DMS53 treated with DMSO at 0.1 percent for 48 hours (cell line): Measurements from ENCODE around the gene HLCS.

ENCODE experiments used
- DNase-seq: peaks from one replicate; lab custom pipeline; 2025; ENCODE audit not compliant: unreplicated experiment; lab: John Stamatoyannopoulos, UW

HLCS gene

GRCh38 chr21:36728371-36729111 is 237.9 kb downstream of the HLCS start:
- DNase-seq = no peak

- DNase-seq = no peak
These were observed 238.6 kb downstream of the HLCS start for GRCh38 chr21:36727866-36728265.

- DNase-seq = no peak
These were observed 240.6 kb downstream of the HLCS start for GRCh38 chr21:36725793-36726386.

GRCh38 chr21:36724660-36725059 is 241.8 kb downstream of the HLCS start:
- no peak for DNase-seq

- DNase-seq = no peak
These were observed 243.0 kb downstream of the HLCS start for GRCh38 chr21:36723371-36723881.

GRCh38 chr21:36722370-36723368 is 243.8 kb downstream of the HLCS start:
- no peak for DNase-seq

- no peak for DNase-seq
These were observed 244.7 kb downstream of the HLCS start for GRCh38 chr21:36721817-36722216.

GRCh38 chr21:36719614-36720013 is 246.9 kb downstream of the HLCS start:
- DNase-seq = no peak

- no peak for DNase-seq
These were observed 247.4 kb downstream of the HLCS start for GRCh38 chr21:36718951-36719501.

- no peak for DNase-seq
These were observed 248.5 kb downstream of the HLCS start for GRCh38 chr21:36717976-36718375.

GRCh38 chr21:36716836-36717235 is 249.6 kb downstream of the HLCS start:
- DNase-seq = no peak

- DNase-seq = no peak
These were observed 250.1 kb downstream of the HLCS start for GRCh38 chr21:36716387-36716786.

GRCh38 chr21:36713746-36714145 is 252.7 kb downstream of the HLCS start:
- DNase-seq = no peak

GRCh38 chr21:36710729-36711048 is 255.8 kb downstream of the HLCS start:
- DNase-seq = no peak

- no peak for DNase-seq
These were observed 256.4 kb downstream of the HLCS start for GRCh38 chr21:36709868-36710728.

GRCh38 chr21:36709030-36709867 is 257.2 kb downstream of the HLCS start:
- DNase-seq = no peak

GRCh38 chr21:36708286-36709029 is 258.0 kb downstream of the HLCS start:
- DNase-seq = no peak

GRCh38 chr21:36707763-36708285 is 258.6 kb downstream of the HLCS start:
- no peak for DNase-seq
